Endothelial cell of umbilical vein (primary cell): ENCODE measurements around the gene SLC15A5. TPM values are rescaled to one million over a fixed set of nuclear protein-coding genes. Genes with fewer than 3 reads are reported as not detected.

Source experiments
- BruUV-seq: library from RNA; stranded (reverse); fragments of 400-500 nt; replicated peaks from 2 replicates; lab custom pipeline; 2021; lab: Mats Ljungman, UMichigan
- CTCF ChIA-PET: fragments of 300-600, 350-600 bp; sonication (Branson Sonifier 250); formaldehyde crosslinking; loops from one replicate; lab custom pipeline; 2021; ENCODE audit warnings: antibody characterized with exemption, inconsistent platforms; lab: Charles Lee
- POLR2A ChIA-PET: fragments of 300-600, 350-600 bp; sonication (Branson Sonifier 250); formaldehyde crosslinking; loops from one replicate; lab custom pipeline; 2021; ENCODE audit warnings: antibody characterized with exemption, inconsistent platforms; lab: Charles Lee
- DNase-seq: peaks from one replicate; pipeline ENCODE4 v3.0.0-alpha.2; 2011; ENCODE audit warnings: low read depth, low spot score
- FAIRE-seq: peaks from 2 replicates; lab custom pipeline; 2011; peaks lifted over from hg19 to GRCh38; lab: Jason Lieb, UNC
- H2AFZ ChIP-seq: 2 replicates; pipeline ENCODE4 v1.6.0; 2012; ENCODE audit warnings: low read depth, low read length, control low read depth, inconsistent platforms
- H3K27ac ChIP-seq: 2 replicates; pipeline ENCODE4 v1.5.1; 2011; ENCODE audit warnings: low read depth, mild to moderate bottlenecking, control low read depth, low read length, moderate library complexity; ENCODE audit not compliant: insufficient read depth
- H3K27me3 ChIP-seq, 2 experiments: 2 replicates each; pipeline versions ENCODE4 v1.6.0 to v1.6.1; 2011; ENCODE audit warnings: low read length in 2 of 2, mixed read lengths in 1 of 2; ENCODE audit not compliant: control insufficient read depth in 2 of 2, insufficient read depth in 2 of 2
- H3K36me3 ChIP-seq, 2 experiments: 2 replicates in 1 of 2; 3 replicates in 1 of 2; pipeline ENCODE4 v1.5.1; 2011; ENCODE audit warnings: low read length in 2 of 2, mild to moderate bottlenecking in 1 of 2, moderate library complexity in 1 of 2; ENCODE audit not compliant: control insufficient read depth in 2 of 2, insufficient read depth in 2 of 2; ENCODE audit errors: extremely low read depth in 1 of 2
- H3K4me1 ChIP-seq: 3 replicates; pipeline ENCODE4 v1.5.1; 2011; ENCODE audit warnings: mild to moderate bottlenecking, low read length; ENCODE audit not compliant: control insufficient read depth, insufficient read depth; ENCODE audit errors: extremely low read depth
- H3K4me2 ChIP-seq: 2 replicates; pipeline ENCODE4 v1.6.1; 2011; ENCODE audit warnings: low read length, control low read depth, mixed read lengths; ENCODE audit not compliant: insufficient read depth
- H3K4me3 ChIP-seq, 3 experiments: fragments of 200-600 bp in 1 of 3; sonication (generic), shearing (Covaris generic) in 1 of 3; replicated peaks in 1 of 3; 2 replicates each; pipeline ENCODE4 v1.5.1; 2011 to 2016; ENCODE audit warnings: control low read depth in 3 of 3, low read length in 3 of 3, mild to moderate bottlenecking in 2 of 3, inconsistent platforms in 1 of 3, low read depth in 1 of 3, moderate library complexity in 1 of 3; ENCODE audit not compliant: insufficient read depth in 1 of 3
- H3K79me2 ChIP-seq: 2 replicates; pipeline ENCODE4 v1.6.0; 2012; ENCODE audit warnings: low read length, inconsistent platforms; ENCODE audit not compliant: control insufficient read depth, insufficient read depth
- H3K9ac ChIP-seq: replicated peaks from 2 replicates; pipeline ENCODE3; 2011; ENCODE audit warnings: low read length, control low read depth; ENCODE audit not compliant: insufficient read depth; ENCODE audit errors: extremely low read depth
- H3K9me1 ChIP-seq: replicated peaks from 3 replicates; pipeline ENCODE4 v1.6.0; 2011; ENCODE audit warnings: mild to moderate bottlenecking, low read length; ENCODE audit not compliant: control insufficient read depth, insufficient read depth; ENCODE audit errors: extremely low read depth
- H3K9me3 ChIP-seq: replicated peaks from 2 replicates; pipeline ENCODE4 v1.5.1; 2012; ENCODE audit warnings: low read length, inconsistent platforms; ENCODE audit not compliant: control insufficient read depth, insufficient read depth
- H4K20me1 ChIP-seq: replicated peaks from 2 replicates; pipeline ENCODE3; 2011; ENCODE audit warnings: mild to moderate bottlenecking, low read length; ENCODE audit not compliant: control insufficient read depth, insufficient read depth; ENCODE audit errors: extremely low read depth
- EZH2 ChIP-seq: IDR thresholded peaks from 2 replicates; pipeline ENCODE4 v1.6.1; 2012; ENCODE audit warnings: borderline replicate concordance, low read depth, mild to moderate bottlenecking, moderate library complexity, low read length, inconsistent platforms; ENCODE audit not compliant: severe bottlenecking
- FOS ChIP-seq: IDR thresholded peaks from 2 replicates; pipeline ENCODE4 v1.6.1; 2011; ENCODE audit warnings: mild to moderate bottlenecking, low read length, moderate library complexity, borderline replicate concordance; ENCODE audit not compliant: insufficient read depth
- GATA2 ChIP-seq: IDR thresholded peaks from 2 replicates; pipeline ENCODE4 v1.7.0; 2011; ENCODE audit warnings: low read depth, mild to moderate bottlenecking, moderate library complexity, mixed read lengths, low read length; ENCODE audit not compliant: insufficient read length, insufficient read depth
- JUN ChIP-seq: IDR thresholded peaks from 2 replicates; pipeline ENCODE4 v1.6.1; 2011; ENCODE audit warnings: borderline replicate concordance, low read depth; ENCODE audit not compliant: insufficient read length, insufficient read depth
- MAX ChIP-seq: IDR thresholded peaks from 2 replicates; pipeline ENCODE4 v1.6.1; 2011; ENCODE audit not compliant: insufficient read depth, insufficient read length
- MYC ChIP-seq: IDR thresholded peaks from one replicate; pipeline ENCODE4 v1.6.1; 2011; ENCODE audit warnings: mild to moderate bottlenecking, low read depth, low read length
- POLR2A ChIP-seq: IDR thresholded peaks from 2 replicates; pipeline ENCODE4 v1.6.1; 2012; ENCODE audit warnings: low read depth, mild to moderate bottlenecking, control low read depth, low read length
- POLR2AphosphoS5 ChIP-seq: IDR thresholded peaks from 2 replicates; pipeline ENCODE4 v1.6.1; 2012; ENCODE audit warnings: low read depth, mild to moderate bottlenecking, control low read depth, low read length, moderate library complexity; ENCODE audit not compliant: insufficient read depth
- dilution Hi-C: fragments of 300-500 bp; cut with MboI; formaldehyde crosslinking; loops from one replicate; pipeline ENCODE4 v1.15.0; 2019; ENCODE audit warnings: low sequenced_read_pairs; ENCODE audit not compliant: extremely low pct_ligation_motif_present
- intact Hi-C: fragments of 100-400 bp; cut with micrococcal nuclease; formaldehyde crosslinking; loops from one replicate; pipeline ENCODE4 v1.10.0; 2022
- polyA plus RNA-seq, 4 experiments: library from polyadenylated mRNA; depleted of rRNA in 3 of 4; stranded (reverse) in 3 of 4; unstranded in 1 of 4; fragments of >200 nt; gene quantifications; 2 replicates each; pipeline versions ENCODE4 v1.2.1 to v1.2.3, GENCODE V29; 2011 to 2012; ENCODE audit warnings: missing spikeins in 1 of 4
- total RNA-seq: library from RNA; stranded (reverse); gene quantifications from 2 replicates; pipeline ENCODE4 v1.2.3, GENCODE V29; 2021
- TF ChIP-seq, protein P1 (sequence below), 2 donors: IDR thresholded peaks; 1 replicate in 1 of 2; 2 replicates in 1 of 2; pipeline ENCODE4 v1.5.1; 2011; ENCODE audit warnings: low read length in 2 of 2, mild to moderate bottlenecking in 2 of 2, moderate library complexity in 2 of 2, control low read depth in 1 of 2, inconsistent platforms in 1 of 2, low read depth in 1 of 2; ENCODE audit not compliant: insufficient read depth in 1 of 2; ENCODE audit errors: extremely low read depth in 1 of 2

Gene SLC15A5
- total and polyA plus RNA-seq, 2 donors (not counting 3 experiments of a cell fraction or from before 2014, with no cell fraction given) = not detected

DNA sequence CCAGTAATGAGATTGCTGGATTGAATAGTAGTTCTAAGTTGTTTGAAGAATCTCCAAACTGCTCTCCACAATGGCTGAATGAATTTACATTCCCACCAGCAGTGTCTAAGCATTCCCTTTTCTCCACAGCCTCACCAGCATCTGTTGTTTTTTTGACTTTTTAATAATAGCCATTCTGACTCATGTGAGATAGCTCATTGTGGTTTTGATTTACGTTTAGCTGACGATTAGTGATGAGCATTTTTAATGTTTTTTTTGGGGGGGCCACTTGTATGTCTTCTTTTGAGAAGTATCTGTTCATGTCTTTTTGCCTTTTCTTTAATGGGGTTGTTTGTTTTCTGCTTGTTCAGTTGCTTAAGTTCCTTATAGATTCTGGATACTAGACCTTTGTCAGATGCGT is 8.1 kb upstream of the SLC15A5 start:
- H3K9me3 ChIP-seq = no peaks in the 10 kb centered on the region
- H3K27ac ChIP-seq = no peak overlapping the region
- dilution Hi-C loops (no loop called here), intact Hi-C loops (no loop called here)
- H3K4me1 ChIP-seq = no peaks in the 10 kb centered on the region
- no peaks in the 10 kb centered on the region for H3K79me2 ChIP-seq
- ChIA-PET CTCF (no interaction called here), POLR2A (no interaction called here)
- no peak overlapping the region for H2AFZ ChIP-seq
- FAIRE-seq (no peak), DNase-seq (no peak)
- H3K27me3 ChIP-seq = no peaks in the 10 kb centered on the region
- TF ChIP-seq MAX (no peak), JUN (no peak), MYC (no peak), GATA2 (no peak), EZH2 (no peak), POLR2AphosphoS5 (no peak), FOS (no peak), POLR2A (no peak)
- TF ChIP-seq, protein P1, sequence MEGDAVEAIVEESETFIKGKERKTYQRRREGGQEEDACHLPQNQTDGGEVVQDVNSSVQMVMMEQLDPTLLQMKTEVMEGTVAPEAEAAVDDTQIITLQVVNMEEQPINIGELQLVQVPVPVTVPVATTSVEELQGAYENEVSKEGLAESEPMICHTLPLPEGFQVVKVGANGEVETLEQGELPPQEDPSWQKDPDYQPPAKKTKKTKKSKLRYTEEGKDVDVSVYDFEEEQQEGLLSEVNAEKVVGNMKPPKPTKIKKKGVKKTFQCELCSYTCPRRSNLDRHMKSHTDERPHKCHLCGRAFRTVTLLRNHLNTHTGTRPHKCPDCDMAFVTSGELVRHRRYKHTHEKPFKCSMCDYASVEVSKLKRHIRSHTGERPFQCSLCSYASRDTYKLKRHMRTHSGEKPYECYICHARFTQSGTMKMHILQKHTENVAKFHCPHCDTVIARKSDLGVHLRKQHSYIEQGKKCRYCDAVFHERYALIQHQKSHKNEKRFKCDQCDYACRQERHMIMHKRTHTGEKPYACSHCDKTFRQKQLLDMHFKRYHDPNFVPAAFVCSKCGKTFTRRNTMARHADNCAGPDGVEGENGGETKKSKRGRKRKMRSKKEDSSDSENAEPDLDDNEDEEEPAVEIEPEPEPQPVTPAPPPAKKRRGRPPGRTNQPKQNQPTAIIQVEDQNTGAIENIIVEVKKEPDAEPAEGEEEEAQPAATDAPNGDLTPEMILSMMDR (IDR thresholded peaks at IDR 0.05; ENCODE audit: extremely low read depth in 1 of 2, insufficient read depth in 1 of 2, low read depth in 1 of 2, low read length in 2 of 2) = no peak
- no peak overlapping the region for H3K4me2 ChIP-seq
- no peaks in the 10 kb centered on the region for H3K36me3 ChIP-seq
- no peaks in the 10 kb centered on the region for H4K20me1 ChIP-seq
- no peaks in the 10 kb centered on the region for H3K9me1 ChIP-seq
- no peak overlapping the region for H3K4me3 ChIP-seq
- no TSS peak for BruUV-seq
- no peak overlapping the region for H3K9ac ChIP-seq
